ENCODE results near the gene MELTF. TPM values are rescaled to one million over a fixed set of nuclear protein-coding genes. Genes with fewer than 3 reads are reported as not detected.
A peak's percentile ranks its signal among the peaks of the same experiment; 100 is the strongest.

Gene MELTF
- total RNA-seq, 4 donors from 2014 or later, result 0.77 to 18.0 (median 6.3) TPM

GRCh38 chr3:197028728-197029510 lies 698 bp downstream of the MELTF start:
- H3K36me3 ChIP-seq, result no peaks in the 10 kb centered on the region
- H3K27me3 ChIP-seq, result no peaks in the 10 kb centered on the region
- peaks cover 0 to 6% of the 10 kb centered on the region in 2 donors for H3K4me1 ChIP-seq
- no peaks in the 10 kb centered on the region for H3K9me3 ChIP-seq
- intact Hi-C loops (cut with DNase I; ENCODE audit: low total_unique reads), result no loop called here
- peak overlapping the region; percentile 81 to 90 for H3K27ac ChIP-seq
- TF ChIP-seq POLR2A (IDR thresholded peaks at IDR 0.05) (no peak), CTCF (IDR thresholded peaks at IDR 0.05) (no peak)
- peak overlapping the region; percentile 22 to 39 for H3K4me3 ChIP-seq
- no peak for DNase-seq

GRCh38 chr3:197027896-197028727 lies 1.5 kb downstream of the MELTF start:
- peak overlapping the region in 1 of 2 donors; percentile 22 for H3K4me3 ChIP-seq
- no peaks in the 10 kb centered on the region for H3K27me3 ChIP-seq
- H3K9me3 ChIP-seq, result no peaks in the 10 kb centered on the region
- peak overlapping the region; percentile 81 to 90 for H3K27ac ChIP-seq
- DNase-seq, result no peak
- intact Hi-C loops (cut with DNase I; ENCODE audit: low total_unique reads), result no loop called here
- no peaks in the 10 kb centered on the region for H3K36me3 ChIP-seq
- H3K4me1 ChIP-seq, result peaks cover 0 to 6% of the 10 kb centered on the region in 2 donors
- TF ChIP-seq CTCF (IDR thresholded peaks at IDR 0.05) (no peak), POLR2A (IDR thresholded peaks at IDR 0.05) (no peak)

GRCh38 chr3:197027151-197027895 lies 2.3 kb downstream of the MELTF start:
- H3K27me3 ChIP-seq, result no peaks in the 10 kb centered on the region
- intact Hi-C loops (cut with DNase I; ENCODE audit: low total_unique reads), result no loop called here
- no peak overlapping the region for H3K27ac ChIP-seq
- no peaks in the 10 kb centered on the region for H3K9me3 ChIP-seq
- DNase-seq, result no peak
- TF ChIP-seq CTCF (IDR thresholded peaks at IDR 0.05) (no peak), POLR2A (IDR thresholded peaks at IDR 0.05) (peak in 1 of 2 donors; percentile 11)
- H3K4me3 ChIP-seq, result no peak overlapping the region
- peaks cover 0 to 6% of the 10 kb centered on the region in 2 donors for H3K4me1 ChIP-seq
- no peaks in the 10 kb centered on the region for H3K36me3 ChIP-seq

GRCh38 chr3:197026481-197026866 lies 3.1 kb downstream of the MELTF start:
- Histone ChIP-seq H3K36me3 (no peaks in the 10 kb centered on the region), H3K9me3 (no peaks in the 10 kb centered on the region), H3K27ac (no peak overlapping the region), H3K4me3 (no peak overlapping the region), H3K27me3 (no peaks in the 10 kb centered on the region), H3K4me1 (peaks cover 0 to 6% of the 10 kb centered on the region in 2 donors)
- DNase-seq, result no peak
- TF ChIP-seq POLR2A (IDR thresholded peaks at IDR 0.05) (no peak), CTCF (IDR thresholded peaks at IDR 0.05) (no peak)
- intact Hi-C loops (cut with DNase I; ENCODE audit: low total_unique reads), result no loop called here

Data from uterus (tissue), 4 donors.